Germinal center (tissue), 1 donor: ENCODE measurements around the gene SMO.
"Not testable (repeated sequence)": the region's sequence is repeated elsewhere in the genome, so short reads cannot be mapped to it uniquely, and the experiment has no call there.

Experiments
- DNase-seq: peaks from one replicate; pipeline ENCODE4 v3.0.0; 2012; ENCODE audit warnings: mixed read lengths, low spot score

The SMO gene

DNA sequence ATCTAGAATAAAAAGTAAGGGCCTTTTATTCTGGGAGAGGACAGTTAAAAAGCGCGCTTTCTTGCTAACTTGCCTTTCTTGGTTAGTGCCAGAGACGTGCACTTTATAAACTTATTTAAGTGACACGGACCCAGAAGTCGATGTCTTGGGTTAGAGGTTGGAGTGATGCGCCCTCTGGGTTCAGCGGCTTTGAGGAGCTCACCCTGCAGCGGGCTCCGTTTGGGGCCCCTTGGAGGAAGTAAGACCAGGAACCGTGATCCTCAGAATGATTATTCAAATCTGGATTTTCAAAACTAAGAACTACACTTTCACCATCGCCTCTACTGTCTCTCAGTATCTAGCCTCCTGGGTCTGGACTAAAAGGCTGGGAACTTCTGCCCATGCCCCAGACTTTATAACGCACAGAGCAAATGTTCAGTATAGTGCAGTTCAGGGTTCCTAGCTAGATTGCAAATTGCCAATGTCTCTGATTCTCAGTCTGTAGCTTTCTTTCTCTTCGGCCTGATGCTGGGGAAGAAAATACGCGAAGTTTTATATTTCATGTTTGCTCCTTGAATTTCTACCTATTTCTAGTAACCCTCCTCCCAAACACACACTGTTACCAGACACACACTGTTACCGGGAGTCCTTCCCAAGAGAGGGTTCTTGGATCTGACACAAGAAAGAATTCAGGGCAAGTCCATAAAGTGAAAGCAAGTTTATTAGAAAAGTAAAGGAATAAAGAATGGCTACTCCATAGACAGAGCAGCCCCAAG lies 18.6 kb upstream of the SMO start:
- peak; percentile 77 for DNase-seq

DNA sequence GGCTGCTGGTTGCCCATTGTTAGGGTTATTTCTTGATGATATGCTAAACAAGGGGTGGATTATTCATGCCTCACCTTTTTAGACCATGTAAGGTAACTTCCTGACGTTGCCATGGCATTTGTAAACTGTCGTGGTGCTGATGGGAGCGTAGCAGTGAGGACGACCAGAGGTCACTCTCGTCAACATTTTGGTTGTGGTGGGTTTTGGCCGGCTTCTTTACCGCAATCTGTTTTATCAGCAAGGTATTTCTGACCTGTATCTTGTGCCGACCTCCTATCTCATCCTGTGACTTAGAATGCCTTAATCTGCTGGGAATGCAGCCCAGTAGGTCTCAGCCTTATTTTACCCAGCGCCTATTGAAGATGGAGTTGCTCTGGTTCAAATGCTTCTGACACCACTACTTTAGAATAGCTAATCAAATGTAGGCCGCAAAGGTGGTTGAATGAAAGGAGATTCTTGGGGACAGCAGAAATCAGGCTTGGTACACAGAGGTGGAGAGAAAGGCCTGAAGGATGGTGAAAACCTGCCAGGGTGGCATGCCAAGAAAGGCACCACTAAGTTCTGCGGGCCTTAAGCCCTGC lies 17.9 kb upstream of the SMO start:
- DNase-seq, result no peak

DNA sequence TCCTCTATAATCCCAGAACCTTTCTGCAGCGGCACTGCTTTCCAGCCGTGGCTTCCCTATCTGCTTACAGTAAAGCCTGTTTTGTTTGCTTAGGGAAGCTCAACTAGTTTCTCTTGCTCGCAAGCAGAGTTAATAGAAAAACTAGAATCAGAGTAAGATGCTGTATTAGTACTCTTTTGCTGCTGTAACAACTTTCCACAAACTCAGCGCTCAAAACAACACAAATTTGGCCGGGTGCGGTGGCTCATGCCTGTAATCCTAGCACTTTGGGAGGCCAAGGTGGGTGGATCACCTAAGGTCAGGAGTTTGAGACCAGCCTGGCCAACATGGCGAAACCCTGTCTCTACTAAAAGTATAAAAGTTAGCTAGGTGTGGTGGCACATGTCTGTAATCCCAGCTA lies 14.6 kb upstream of the SMO start:
- not testable (repeated sequence) for DNase-seq

DNA sequence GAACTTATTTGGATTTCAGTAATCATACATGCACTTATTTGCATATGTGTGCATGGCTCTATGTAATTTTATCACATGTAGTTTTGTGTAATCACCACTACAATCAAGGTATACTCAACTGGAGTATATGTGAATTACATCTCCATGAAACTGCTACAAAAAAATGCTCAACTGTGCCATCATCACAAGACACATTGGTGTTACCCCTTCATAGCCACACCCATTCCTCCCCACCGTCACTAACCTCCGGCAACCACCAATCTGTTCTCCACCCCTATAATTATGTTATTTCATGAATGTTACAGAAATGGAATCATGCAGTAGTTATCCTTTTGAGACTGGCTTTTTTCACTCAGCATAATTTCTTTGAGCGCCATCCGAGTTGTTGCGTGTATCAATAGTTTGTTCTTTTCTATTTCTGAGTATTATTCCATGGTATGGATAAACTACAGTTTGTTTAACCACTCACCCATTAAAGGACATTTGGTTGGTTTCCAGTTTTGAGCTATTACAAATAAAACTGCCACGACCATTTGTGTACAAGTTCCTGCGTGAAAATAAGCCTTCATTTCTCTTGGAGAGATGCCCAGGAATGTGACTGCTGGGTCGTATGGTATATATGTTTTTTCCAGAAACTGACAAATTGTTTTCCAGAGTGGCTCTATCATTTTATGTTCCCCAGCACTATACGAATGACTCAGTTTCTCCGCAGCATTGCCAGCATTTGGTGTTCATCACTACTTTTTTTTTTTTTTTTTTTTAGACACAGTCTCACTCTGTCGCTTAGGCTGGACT lies 11.3 kb upstream of the SMO start:
- no peak for DNase-seq

DNA sequence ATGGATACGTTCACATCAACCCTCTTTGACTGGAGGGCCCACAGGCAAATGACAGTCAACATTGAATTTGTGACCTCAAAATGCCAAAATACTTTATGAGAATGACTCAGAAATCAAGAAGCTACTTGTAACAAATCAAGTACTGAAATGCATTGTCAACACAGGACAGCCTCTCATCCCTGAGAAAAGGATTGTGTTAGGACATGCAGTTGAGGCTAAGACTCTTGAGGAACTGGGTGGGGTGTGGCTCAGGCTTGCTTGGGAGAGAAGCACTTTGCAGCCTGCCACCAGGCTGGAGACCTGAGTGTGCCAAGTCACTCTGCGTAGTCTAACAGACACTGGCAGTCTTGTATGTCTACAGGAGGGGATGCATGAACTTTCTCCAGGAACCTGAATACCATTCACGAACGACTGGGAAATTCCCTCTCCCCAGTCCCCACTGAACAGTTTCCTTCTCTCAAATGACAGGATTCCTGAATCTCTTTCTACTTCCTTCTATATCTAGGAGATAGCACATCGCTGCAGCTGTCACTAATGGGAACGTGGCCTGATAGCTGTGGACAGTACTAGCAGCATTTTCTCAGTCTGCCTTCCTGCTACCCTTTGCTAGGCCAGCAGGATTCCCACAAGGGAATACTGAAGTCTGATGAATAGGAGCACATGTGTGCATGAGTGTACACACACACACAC lies 3.3 kb upstream of the SMO start:
- no peak for DNase-seq

DNA sequence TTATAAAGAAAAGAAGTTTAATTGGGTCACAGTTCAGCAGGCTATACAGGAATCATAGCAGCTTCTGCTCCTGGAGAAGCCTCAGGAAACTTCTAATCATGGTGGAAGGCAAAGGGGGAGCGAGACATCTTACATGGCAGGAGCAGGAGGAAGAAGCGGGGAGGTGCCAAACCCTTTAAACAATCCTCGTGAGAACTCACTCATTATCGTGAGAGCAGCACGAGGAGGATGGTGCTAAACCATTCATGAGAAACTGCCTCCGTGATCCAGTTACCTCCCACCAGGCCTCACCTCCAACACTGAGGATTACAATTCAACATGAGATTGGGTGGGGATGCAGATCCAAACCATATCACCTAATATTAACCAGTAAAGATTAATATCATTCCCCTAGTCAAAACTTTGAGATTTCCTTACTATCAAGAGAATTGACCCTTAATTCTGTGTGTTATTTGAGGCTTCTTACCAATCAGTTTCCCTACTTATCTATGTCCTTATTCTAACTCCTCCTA lies 1.6 kb upstream of the SMO start:
- DNase-seq, result no peak

DNA sequence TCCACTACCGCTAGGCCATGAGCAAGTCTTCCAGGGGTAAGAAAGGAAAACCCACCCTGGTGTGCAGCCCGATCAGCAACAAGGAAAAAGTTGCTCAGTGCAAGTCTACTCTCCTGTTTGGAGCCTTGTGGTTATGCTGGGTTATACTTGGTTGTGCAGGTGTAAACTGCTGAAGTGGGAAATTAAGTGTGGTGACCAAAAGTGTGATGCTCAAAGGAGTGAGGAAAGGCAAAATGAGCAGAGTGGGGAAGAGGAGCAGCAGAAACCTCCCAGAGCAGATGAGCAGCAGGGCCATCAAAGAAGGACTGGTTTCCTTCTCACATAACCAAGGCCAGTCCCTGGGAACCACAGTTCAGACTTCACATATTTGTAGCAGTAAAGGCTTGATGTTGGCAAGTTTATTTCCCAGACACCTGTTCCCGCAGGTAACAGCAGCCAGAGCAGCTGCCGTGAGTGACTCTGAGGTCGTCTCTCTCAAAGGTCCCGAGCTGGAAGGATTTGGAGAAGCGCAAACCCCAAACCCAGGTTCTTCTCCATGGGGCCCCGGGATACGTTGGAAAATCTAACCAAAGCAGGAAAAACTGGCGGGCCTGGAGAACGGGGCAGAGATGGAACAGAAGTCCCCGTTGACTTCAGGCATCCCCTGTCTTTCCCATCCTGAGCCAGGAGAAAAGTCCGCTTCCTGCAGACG lies 607 bp upstream of the SMO start:
- DNase-seq, result no peak

DNA sequence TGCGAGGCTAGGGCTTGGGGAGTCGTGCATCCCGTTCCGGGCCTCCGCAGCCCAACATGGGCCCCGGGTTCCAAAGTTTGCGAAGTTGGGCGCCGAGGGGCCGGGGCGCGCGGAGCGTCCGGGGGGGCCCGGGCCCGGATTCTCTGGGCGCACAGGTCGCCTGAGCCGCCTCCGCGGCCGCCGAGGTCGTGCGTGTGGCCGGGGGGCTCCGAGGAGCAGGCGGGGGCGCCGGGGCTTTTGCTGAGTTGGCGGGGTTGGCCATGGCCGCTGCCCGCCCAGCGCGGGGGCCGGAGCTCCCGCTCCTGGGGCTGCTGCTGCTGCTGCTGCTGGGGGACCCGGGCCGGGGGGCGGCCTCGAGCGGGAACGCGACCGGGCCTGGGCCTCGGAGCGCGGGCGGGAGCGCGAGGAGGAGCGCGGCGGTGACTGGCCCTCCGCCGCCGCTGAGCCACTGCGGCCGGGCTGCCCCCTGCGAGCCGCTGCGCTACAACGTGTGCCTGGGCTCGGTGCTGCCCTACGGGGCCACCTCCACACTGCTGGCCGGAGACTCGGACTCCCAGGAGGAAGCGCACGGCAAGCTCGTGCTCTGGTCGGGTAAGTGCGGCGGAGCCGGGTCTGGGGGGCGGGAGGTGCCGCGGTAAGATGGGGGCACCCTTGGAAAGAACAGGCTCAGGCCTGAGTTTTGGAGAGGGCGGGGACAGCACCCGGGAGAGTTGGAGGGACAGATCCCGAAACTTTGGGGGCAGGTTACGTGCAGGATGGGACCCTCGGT lies 643 bp downstream of the SMO start:
- no peak for DNase-seq

DNA sequence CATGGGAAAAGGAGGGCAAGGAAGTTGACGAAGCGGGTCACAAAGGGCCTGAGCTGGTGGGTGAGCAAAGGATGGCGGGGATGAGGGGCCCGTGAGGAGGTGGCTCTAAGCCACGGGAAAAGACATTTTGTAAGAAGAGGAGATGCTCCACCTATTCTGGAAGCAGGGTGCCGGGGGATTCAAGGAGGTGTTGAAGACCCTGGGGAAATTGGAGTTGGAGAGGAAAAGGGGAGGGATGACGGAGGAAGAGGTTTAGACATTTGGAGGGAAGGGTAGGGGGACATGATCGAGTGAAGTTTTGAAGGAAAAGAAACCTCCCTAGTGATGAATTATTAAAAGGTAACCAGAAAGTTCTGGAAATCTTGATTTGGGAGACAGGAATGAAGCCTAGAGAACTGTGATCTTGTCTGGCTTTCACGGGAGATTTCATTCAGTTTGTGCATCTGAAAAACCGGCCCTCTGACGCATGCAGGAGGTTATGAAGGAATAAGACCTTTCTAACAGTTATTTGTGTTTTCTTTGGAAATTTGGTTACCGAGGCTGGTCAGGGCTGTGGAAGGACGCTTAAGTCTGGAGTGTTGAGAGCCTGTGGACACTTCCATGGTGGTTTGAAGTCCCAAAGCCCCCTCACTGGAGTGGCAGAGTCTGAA lies 1.4 kb downstream of the SMO start:
- DNase-seq, result no peak

DNA sequence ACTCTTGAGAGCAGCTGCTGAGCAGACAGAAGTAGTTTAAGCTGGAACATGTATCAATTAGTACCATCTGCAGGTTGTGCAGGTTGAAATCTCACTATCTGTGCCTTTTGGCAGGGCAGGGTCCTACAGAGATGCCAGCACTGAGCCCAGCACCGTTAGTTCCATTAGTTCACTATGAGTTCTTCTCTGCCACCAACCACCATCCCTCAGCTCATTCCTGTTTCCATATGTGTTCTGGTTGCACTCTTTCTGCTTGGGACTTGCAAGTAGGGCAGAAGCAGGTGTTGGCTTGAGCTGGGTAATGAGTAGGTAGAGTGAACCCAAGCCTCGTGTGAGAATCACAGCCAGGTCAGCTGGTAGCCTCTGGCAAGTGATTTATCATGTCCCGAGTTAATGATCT lies 2.8 kb downstream of the SMO start:
- DNase-seq, result no peak

DNA sequence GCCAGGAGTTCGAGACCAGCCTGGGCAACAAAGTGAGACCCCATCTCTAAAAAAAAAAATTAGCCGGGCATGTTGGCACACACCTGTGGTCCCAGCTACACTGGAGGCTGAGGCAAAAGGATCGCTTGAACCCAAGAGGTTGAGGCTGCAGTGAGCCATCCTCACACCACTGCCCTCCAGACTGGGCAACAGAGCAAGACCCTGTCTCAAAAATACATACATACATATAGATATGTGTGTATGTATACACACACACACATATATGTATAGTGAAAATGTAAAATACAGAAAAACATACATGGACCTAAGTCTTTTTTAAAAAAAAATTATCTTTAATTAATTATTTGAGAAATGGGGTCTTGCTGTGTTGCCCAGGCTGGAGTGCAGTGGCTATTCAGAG lies 5.5 kb downstream of the SMO start:
- DNase-seq, result no peak

DNA sequence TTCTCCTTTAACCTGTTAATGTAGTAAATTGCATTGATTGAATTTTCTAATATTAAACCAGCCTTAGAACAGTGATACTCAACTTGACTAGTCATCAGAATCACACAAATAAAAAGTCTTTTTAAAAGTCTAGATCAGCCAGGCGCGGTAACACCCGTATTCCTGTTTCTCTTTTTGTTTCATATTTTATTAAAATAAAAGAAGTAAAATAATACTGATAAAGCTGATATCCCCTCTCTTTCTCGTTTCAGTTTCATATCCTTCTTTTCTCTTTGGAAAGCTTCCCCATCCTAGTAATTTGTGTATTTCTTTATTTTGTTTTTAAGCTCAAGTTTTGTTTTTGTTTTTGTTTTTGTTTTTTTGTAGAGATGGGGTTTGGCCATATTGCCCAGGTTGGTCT lies 9.3 kb downstream of the SMO start:
- no peak for DNase-seq

DNA sequence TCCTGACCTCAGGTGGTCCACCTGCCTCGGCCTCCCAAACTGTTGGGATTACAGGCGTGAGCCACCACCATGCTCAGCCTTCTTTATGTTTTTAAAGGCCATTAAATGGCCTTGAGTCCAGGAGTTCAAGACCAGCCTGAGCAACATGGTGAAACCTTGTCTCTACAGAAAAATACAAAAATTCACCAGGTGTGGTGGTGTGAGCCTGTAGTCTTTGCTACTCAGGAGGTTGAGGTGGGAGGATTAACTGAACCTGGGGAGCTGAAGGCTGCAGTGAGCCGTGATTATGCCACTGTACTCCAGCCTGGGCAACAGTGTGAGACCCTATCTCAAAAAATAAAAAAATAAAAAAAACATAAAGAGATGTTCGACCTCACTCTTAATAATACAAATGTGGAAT lies 11.0 kb downstream of the SMO start:
- DNase-seq, result no peak

DNA sequence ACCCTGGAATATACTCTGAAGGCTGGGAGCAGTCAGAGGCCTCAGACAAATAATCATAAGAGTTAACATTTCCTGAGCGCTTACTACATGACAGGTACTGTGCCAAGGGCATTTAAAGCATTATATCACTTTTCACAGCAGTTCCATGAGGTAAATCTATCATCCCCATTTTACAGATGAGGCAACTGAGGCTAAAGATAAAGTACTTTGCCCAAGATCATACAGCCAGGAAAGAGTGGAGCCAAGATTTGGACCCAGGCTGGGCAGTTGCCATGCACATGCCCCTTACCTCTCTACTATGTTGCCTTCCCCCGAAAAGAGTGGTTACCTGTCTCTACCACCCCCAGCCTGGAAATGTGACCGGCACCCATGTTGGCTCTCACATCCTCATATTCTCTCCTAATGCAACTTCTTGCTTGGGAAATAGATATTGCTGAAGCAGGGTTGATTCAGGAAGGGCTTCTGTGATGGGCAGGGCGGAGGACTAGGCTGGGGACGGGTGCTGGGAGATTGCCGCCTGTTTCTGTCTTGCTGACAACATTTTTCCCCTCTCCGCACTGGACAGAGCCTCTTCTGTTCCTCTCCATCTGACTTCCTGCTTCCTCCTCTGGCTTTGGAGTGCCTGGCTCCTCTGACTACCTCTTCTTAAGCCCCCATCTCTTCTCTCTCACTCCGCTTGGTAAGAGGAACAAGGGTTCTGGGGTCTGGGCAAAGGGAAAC lies 13.8 kb downstream of the SMO start:
- no peak for DNase-seq

DNA sequence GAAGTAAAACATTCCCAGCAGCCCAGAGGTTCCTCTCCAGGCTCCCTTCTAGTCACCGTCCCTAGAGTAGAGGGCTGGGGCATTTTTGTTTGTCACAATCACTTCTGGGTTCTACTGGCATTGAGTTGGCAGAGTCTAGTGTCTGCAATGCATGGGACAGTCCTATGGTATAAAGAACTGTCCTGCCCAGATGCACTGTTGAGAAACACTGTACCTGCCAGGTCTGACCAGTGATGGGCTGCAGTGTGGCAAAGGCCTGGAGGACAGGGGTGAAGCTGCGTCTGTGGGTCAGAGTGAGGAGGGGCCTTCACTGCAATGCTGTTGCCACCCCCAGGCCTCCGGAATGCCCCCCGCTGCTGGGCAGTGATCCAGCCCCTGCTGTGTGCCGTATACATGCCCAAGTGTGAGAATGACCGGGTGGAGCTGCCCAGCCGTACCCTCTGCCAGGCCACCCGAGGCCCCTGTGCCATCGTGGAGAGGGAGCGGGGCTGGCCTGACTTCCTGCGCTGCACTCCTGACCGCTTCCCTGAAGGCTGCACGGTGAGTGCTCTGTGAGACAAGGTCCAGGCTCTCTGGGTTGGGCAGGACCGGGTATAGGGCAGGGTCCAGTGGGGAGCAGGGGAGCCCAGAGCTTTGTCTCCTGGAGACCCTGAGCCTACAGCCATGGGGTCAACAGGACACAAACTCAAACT lies 14.8 kb downstream of the SMO start:
- DNase-seq, result no peak

DNA sequence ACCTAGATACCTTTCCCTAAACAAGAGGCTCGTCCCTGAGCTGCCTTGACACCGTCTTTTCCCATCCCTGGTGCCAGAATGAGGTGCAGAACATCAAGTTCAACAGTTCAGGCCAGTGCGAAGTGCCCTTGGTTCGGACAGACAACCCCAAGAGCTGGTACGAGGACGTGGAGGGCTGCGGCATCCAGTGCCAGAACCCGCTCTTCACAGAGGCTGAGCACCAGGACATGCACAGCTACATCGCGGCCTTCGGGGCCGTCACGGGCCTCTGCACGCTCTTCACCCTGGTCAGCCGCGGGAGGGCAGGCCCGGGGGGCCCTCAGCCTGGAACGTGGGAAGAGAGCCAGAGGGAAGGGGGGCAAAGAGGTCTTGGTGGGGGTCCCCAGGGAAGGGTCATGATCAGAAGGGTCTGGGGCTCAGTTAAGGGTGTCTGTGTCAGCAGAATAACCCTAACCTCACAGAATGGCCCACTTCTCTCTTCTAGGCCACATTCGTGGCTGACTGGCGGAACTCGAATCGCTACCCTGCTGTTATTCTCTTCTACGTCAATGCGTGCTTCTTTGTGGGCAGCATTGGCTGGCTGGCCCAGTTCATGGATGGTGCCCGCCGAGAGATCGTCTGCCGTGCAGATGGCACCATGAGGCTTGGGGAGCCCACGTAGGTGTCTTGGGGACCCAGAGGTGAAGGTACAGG lies 16.8 kb downstream of the SMO start:
- no peak for DNase-seq

DNA sequence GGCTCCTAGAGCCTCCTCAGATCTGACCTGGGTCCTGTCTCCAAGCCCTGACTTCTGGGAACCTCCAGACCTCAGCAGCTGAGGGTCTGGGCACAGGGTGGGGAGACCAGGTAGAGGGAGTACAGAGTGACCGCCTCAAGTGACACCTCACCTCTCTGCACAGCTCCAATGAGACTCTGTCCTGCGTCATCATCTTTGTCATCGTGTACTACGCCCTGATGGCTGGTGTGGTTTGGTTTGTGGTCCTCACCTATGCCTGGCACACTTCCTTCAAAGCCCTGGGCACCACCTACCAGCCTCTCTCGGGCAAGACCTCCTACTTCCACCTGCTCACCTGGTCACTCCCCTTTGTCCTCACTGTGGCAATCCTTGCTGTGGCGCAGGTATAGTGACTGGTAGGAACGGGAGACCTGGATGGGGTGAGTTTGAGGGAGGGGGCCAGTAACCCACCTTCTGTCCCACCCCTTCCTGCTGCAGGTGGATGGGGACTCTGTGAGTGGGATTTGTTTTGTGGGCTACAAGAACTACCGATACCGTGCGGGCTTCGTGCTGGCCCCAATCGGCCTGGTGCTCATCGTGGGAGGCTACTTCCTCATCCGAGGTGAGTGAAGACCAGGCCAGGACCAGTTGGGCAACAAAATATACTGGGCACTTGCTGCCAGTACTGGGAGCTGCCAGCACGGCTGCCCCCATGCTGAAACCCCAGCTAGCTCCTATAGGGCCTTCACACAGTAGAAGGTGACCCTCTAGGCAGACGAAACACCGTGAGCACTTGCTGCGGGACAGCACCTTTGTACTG lies 17.8 kb downstream of the SMO start:
- DNase-seq, result no peak

DNA sequence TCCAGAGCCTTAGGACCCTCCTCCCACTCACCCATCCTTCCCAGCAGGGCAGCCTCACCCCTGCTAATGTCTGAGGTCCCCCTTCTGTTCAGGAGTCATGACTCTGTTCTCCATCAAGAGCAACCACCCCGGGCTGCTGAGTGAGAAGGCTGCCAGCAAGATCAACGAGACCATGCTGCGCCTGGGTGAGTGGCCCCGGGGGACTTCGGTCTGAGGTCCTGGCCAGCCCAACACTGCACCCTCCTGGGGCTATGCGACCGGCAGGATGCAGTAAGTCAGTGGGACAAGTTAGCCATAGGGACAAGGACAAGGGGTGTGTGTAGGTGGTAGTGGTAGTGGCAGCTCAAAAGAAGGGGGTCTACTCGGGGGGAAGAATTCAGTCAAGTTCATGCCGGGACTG lies 20.2 kb downstream of the SMO start:
- DNase-seq, result no peak
